Ishikawa (cell line): Measurements from ENCODE around the gene MICAL3.

Experiments
- CEBPB ChIP-seq: IDR thresholded peaks from 2 replicates; pipeline ENCODE4 v1.6.1; 2012
- CREB1 ChIP-seq: IDR thresholded peaks from 2 replicates; pipeline ENCODE4 v1.6.1; 2012; ENCODE audit warnings: low read depth
- EGR1 ChIP-seq: IDR thresholded peaks from 2 replicates; pipeline ENCODE4 v1.6.1; 2012
- EP300 ChIP-seq: IDR thresholded peaks from 2 replicates; pipeline ENCODE4 v1.6.1; 2012; ENCODE audit warnings: borderline replicate concordance
- FOXM1 ChIP-seq: IDR thresholded peaks from 2 replicates; pipeline ENCODE4 v1.6.1; 2012; ENCODE audit warnings: low read depth, borderline replicate concordance
- NFIC ChIP-seq: IDR thresholded peaks from 2 replicates; pipeline ENCODE4 v1.6.1; 2012
- RAD21 ChIP-seq: IDR thresholded peaks from 2 replicates; pipeline ENCODE4 v1.6.1; 2012; ENCODE audit warnings: low read depth
- TAF1 ChIP-seq: IDR thresholded peaks from 2 replicates; pipeline ENCODE4 v1.6.1; 2012; ENCODE audit warnings: low read depth, mild to moderate bottlenecking
- TCF12 ChIP-seq: IDR thresholded peaks from 2 replicates; pipeline ENCODE4 v1.6.1; 2012; ENCODE audit warnings: low read depth
- TEAD4 ChIP-seq: IDR thresholded peaks from 2 replicates; pipeline ENCODE4 v1.6.1; 2012
- YY1 ChIP-seq: IDR thresholded peaks from 2 replicates; pipeline ENCODE4 v1.6.1; 2012; ENCODE audit warnings: low read depth
- ZBTB7A ChIP-seq: IDR thresholded peaks from 2 replicates; pipeline ENCODE4 v1.6.1; 2012; ENCODE audit warnings: low read depth
- TF ChIP-seq, protein P1 (sequence below): IDR thresholded peaks from 2 replicates; pipeline ENCODE4 v1.6.1; 2012; ENCODE audit warnings: low read depth, mild to moderate bottlenecking
- TF ChIP-seq, protein P2 (sequence below): IDR thresholded peaks from 2 replicates; pipeline ENCODE4 v1.6.1; 2012
- TF ChIP-seq, protein P3 (sequence below): IDR thresholded peaks from 2 replicates; pipeline ENCODE4 v1.6.1; 2012

The MICAL3 gene

DNA sequence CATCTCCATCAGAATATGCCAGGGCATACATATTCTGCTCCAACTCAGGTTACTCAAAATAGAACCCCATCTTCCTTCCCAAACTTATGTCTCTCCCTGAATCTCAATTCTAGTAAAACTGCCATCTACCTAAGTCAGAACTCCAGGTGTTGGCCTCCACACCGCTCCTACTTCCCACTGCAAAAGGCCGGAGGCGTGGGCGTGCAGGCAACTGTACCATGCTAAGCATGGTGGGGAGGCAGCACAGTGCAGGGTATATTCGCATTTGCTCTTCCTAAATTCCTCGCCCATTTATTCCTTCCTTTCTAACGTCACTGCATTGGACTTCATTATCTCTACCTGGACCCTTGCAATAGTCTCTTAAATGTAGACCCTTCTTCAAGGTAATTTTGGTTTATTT is 97.8 kb downstream of the MICAL3 start:
- no peak for TF ChIP-seq EP300
- no peak for TF ChIP-seq NFIC
- TF ChIP-seq, protein P1, sequence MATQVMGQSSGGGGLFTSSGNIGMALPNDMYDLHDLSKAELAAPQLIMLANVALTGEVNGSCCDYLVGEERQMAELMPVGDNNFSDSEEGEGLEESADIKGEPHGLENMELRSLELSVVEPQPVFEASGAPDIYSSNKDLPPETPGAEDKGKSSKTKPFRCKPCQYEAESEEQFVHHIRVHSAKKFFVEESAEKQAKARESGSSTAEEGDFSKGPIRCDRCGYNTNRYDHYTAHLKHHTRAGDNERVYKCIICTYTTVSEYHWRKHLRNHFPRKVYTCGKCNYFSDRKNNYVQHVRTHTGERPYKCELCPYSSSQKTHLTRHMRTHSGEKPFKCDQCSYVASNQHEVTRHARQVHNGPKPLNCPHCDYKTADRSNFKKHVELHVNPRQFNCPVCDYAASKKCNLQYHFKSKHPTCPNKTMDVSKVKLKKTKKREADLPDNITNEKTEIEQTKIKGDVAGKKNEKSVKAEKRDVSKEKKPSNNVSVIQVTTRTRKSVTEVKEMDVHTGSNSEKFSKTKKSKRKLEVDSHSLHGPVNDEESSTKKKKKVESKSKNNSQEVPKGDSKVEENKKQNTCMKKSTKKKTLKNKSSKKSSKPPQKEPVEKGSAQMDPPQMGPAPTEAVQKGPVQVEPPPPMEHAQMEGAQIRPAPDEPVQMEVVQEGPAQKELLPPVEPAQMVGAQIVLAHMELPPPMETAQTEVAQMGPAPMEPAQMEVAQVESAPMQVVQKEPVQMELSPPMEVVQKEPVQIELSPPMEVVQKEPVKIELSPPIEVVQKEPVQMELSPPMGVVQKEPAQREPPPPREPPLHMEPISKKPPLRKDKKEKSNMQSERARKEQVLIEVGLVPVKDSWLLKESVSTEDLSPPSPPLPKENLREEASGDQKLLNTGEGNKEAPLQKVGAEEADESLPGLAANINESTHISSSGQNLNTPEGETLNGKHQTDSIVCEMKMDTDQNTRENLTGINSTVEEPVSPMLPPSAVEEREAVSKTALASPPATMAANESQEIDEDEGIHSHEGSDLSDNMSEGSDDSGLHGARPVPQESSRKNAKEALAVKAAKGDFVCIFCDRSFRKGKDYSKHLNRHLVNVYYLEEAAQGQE: no peak

DNA sequence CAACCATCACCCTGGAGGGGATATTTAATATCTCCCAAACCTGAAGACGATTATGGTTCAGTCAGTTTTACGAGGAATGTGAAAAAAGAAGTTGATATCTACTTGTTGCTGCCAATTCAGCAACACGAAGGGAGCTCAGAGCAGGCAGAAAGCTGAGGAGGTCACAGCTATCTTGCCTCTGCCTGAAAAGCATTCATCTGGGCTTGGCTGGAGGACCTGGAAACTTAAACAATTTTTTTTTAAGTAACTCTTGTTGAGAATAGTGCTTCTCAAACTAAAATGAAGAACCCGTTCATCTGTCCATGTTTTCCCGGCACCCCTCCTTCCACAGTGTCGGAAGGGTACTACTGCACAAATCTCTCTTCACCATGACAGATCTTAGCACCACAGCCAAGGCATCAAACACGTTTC is 98.9 kb downstream of the MICAL3 start:
- TF ChIP-seq, protein P1: no peak
- TF ChIP-seq TAF1 (no peak), RAD21 (no peak), TCF12 (no peak), YY1 (no peak)
- TF ChIP-seq, protein P2, sequence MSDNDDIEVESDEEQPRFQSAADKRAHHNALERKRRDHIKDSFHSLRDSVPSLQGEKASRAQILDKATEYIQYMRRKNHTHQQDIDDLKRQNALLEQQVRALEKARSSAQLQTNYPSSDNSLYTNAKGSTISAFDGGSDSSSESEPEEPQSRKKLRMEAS: no peak

DNA sequence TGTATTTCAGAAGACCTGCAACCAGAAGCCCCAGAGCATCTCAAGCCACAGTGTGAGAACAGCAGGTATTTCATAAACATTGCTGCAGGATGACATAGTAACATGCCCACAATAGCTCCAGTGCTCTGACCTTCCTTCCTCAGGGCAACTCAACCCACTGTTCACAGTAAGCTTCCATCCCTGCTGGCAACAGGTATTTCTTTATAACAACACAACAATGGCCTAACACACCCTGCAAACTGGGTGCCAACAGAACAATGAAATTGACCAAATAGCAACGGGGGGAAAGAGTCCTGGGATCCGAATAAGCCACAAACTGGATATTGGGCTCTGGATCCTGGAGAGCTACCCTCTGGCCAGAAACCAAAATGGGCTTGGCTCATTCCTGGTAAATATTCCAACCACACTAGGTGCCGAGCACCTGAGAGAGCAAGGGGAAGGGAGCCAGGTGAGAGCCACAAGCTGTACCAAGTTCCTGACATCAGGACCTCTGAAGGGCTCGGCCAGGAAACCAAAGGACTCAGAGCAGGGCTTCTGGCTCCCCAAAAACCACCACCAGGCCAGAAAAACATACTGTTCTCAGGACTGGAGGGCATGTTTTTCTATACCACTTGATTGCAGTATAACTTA is 99.5 kb downstream of the MICAL3 start:
- TF ChIP-seq YY1: 0 out of 2 replicates have a peak, but pooled peaks have one; percentile 25
- TF ChIP-seq, protein P3, sequence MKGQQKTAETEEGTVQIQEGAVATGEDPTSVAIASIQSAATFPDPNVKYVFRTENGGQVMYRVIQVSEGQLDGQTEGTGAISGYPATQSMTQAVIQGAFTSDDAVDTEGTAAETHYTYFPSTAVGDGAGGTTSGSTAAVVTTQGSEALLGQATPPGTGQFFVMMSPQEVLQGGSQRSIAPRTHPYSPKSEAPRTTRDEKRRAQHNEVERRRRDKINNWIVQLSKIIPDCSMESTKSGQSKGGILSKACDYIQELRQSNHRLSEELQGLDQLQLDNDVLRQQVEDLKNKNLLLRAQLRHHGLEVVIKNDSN: no peak
- peak; percentile 95 for TF ChIP-seq TEAD4
- TF ChIP-seq NFIC: peak; percentile 98
- TF ChIP-seq EGR1: no peak
- TF ChIP-seq TAF1: no peak
- TF ChIP-seq ZBTB7A: no peak
- peak; percentile 91 for TF ChIP-seq TCF12
- TF ChIP-seq, protein P1: no peak
- TF ChIP-seq FOXM1: peak; percentile 83
- TF ChIP-seq CREB1: no peak
- peak; percentile 94 for TF ChIP-seq EP300
- peak; percentile 22; the same call in 1 of the 2 replicates for TF ChIP-seq RAD21
- peak; percentile 44; the same call in 1 of the 2 replicates for TF ChIP-seq CEBPB
- TF ChIP-seq, protein P2: peak; percentile 52; the same call in 1 of the 2 replicates

DNA sequence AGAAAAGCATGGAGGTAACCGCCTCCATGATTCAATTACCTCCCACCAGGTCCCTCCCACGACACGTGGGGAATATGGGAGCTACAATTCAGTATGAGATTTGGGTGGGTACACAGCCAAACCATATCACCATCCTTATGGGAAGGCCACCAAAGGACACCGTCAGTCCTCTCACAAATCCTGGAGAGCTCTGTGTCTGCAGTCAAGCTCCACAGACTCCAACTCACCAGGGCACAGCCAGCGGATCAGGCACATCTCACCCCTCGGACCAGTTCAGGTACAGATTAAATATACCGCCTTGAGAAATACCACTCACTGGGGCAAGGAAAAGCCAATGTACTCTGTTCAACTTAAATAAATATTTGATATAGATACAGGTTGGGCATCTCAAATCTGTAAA is 100.3 kb downstream of the MICAL3 start:
- no peak for TF ChIP-seq CREB1
- no peak for TF ChIP-seq YY1
- no peak for TF ChIP-seq FOXM1
- TF ChIP-seq TAF1: no peak
- no peak for TF ChIP-seq EGR1
- no peak for TF ChIP-seq ZBTB7A

DNA sequence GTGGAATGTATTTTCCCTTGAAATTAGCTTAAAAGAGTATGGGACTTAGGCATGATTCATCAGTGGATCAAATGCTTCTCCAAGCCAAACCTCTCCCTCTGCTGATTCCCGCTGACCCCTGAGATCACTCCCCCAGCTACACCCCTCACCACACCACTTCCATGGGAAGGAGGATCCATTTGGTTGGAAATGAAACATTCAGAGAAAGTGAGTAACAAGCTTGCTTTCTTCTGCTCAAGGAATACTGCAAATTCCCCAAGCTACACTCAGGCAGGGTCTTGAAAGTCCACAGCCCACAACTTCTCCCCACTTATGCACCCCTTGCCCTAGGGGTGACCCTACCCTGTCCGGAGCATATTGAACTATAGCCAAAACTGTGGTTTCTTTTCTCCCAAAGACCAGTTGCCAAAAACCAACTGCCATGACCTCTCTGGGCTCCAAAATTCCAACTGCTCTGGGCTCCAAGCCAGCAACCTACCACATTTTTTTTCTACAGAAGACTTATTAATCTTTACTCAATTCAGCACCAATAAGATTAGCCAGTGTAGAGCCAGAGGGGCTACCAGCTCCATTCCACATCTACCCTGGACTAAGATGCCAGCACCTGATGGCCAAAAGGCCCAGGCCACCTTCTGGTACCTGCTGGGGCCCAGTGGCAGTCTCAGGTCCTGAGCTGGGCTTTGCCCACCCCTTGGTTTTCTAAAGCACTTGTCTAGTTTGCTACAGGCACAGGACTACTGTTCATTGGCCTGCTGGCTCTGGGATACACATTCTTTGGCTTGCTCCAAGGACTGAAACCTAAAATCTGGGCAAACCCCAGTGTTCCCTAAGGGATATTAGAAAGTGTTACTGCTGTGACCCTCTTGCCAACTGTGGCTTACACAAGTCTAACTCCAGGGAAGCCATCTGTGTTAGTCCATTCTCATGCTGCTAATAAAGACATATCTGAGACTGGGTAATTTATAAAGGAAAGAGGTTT is 101.1 kb downstream of the MICAL3 start:
- no peak for TF ChIP-seq TAF1
- peak; percentile 81 for TF ChIP-seq TCF12
- TF ChIP-seq TEAD4: peak; percentile 73; the same call in 1 of the 2 replicates
- TF ChIP-seq EP300: peak; percentile 77
- TF ChIP-seq CEBPB: peak; percentile 7; the same call in 1 of the 2 replicates
- peak; percentile 95 for TF ChIP-seq NFIC
- TF ChIP-seq RAD21: no peak
- no peak for TF ChIP-seq CREB1
